ENCODE data around the gene GNB3.

Gene GNB3

GRCh38 chr12:6840761-6841515, at the start of gene GNB3:
Gene GNB3 (plus strand): TSS chr12:6840925. CDS start chr12:6841288, 363 bp downstream.
- no peak for DNase-seq

DNA sequence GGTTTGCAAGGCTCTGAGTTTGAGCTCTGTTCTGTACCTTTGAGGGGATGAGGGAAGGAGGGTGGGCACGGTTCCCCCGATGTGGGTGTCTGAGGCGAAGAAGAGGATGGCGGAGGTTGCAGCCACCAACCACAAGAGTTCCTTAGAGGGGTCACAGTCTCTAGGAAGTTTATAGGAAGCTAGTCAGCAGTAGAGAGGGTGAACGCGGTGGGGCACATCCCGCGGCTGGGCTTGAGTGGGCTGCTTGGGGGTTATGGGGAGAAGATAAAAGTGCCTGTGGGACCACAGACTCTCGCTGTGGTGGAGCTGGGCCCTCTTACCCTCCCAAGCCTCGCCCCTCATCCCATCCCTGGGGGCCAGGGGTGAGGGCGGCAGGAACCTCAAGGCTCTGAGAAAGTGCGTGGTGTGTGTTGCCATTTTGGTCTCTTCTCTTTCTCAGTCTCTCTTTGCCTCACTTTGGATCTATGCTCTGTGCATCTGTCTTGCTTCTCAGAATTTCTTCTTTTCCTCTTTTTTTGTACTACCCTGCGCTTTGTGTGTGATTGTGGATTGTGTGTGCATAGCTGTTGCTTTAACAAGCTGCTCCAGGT, 48.7 kb upstream of the GNB3 start:
- no peak for DNase-seq

DNA sequence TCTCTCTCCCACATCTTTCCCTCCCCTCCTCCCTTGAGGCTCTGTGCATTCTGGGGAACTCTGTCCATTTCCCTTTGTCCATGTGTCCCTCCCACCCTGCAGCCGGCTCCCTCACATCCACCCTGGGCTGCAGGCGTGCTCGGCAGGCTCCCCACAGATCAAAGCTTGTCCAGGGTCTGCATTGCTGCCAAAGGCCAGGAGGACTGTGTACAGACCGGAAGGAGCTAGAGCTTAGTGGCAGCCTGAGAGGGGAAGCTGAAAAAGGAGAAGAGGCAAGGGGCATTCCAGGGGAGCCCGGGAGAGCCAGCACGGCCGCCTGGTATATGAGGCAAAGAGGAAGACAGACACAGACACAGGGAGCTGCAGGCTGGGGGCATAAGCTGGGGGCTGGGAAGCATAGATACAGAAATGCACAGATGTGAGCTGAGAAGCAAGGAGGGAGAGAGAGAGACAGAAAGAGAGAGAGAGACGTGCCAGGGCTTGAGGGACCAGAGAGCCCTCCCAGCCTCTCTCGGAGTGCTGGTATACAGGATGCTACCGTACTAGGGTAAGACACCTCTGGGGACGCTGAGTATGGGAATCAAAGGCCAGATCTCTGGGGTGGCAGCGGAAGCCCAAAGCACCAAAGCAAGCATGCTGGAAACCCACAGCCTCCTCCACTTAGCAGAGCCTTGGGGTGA, 48.1 kb upstream of the GNB3 start:
- DNase-seq: no peak

GRCh38 chr12:6795088-6795487, 45.6 kb upstream of the GNB3 start:
- no peak for DNase-seq

- DNase-seq: no peak
Measured at GRCh38 chr12:6796576-6796975, 44.1 kb upstream of the GNB3 start.

GRCh38 chr12:6799147-6799546, 41.6 kb upstream of the GNB3 start:
- no peak for DNase-seq

- no peak for DNase-seq
Measured at GRCh38 chr12:6807170-6807569, 33.6 kb upstream of the GNB3 start.

- no peak for DNase-seq
Measured at GRCh38 chr12:6809056-6809455, 31.7 kb upstream of the GNB3 start.

GRCh38 chr12:6810758-6811157, 30.0 kb upstream of the GNB3 start:
- no peak for DNase-seq

DNA sequence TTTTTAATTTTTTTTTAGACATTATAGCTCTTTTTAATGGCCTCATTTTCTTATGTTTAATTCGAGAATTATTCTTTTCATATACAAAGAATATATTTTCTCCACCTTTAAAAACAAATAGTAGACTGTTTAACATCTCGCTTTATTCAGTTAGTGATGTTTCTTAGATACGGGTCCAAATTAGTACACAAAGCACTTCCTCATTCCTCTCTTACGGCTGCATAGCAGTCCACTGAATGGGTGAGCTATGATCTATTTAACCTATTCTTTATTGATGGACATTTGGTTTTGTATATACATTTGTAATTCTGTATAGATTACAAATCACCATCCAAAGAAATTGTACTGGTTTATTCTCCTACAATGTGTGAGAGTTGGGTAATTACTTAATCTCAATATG, 27.4 kb upstream of the GNB3 start:
- no peak for DNase-seq

GRCh38 chr12:6816598-6816997, 24.1 kb upstream of the GNB3 start:
- no peak for DNase-seq

- no peak for DNase-seq
Measured at GRCh38 chr12:6817098-6817497, 23.6 kb upstream of the GNB3 start.

DNA sequence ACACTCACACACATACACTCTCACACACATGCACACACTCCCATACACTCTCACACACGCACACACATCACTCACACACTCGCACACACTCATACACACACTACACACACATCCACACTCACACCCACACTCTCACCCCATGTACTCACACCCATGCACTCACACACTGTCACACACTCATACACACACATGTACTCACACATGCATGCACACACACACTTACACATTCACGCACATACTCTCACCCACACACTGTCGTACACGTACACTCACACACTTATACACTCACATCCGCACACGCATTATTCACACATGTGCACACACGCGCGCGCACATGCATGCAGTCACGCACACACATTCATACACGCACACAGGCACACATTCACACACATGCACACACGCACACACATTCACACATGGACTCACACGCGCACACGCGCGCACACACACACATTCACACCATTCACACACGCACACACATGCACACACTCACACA, 23.0 kb upstream of the GNB3 start:
- DNase-seq: no peak

DNA sequence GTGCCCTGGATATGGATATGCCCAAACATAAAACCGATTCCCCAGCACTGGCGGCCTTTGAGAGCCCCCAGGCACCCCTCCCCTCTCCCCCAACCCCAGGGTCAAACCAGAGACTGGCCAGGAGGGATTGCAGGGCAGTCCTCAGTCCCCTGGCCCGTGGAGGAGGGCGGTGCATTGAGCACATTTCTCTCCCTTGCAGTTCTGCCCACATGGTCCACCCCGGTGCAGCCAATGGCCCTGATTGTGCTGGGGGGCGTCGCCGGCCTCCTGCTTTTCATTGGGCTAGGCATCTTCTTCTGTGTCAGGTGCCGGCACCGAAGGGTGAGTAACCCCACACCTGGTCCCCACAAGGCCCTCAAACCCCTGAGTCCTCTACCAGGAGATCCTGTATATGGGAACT, 22.5 kb upstream of the GNB3 start:
- DNase-seq: no peak

DNA sequence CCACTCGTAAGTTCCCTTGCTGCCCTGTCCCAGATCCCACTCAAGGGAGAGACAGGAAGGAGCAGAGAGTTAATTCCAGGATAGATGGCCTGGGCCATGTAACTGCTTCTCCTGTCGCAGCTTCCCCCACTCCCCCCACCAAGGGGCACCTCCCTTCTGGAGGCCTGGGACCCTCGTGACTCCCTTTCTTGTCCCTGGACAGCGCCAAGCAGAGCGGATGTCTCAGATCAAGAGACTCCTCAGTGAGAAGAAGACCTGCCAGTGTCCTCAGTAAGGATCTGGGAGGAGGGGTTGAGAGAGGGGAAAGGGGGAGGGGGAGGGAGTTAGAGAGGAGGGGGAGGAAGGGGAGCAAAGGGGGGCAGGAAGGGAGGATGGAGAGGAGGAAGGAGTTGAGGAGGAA, 22.1 kb upstream of the GNB3 start:
- no peak for DNase-seq

DNA sequence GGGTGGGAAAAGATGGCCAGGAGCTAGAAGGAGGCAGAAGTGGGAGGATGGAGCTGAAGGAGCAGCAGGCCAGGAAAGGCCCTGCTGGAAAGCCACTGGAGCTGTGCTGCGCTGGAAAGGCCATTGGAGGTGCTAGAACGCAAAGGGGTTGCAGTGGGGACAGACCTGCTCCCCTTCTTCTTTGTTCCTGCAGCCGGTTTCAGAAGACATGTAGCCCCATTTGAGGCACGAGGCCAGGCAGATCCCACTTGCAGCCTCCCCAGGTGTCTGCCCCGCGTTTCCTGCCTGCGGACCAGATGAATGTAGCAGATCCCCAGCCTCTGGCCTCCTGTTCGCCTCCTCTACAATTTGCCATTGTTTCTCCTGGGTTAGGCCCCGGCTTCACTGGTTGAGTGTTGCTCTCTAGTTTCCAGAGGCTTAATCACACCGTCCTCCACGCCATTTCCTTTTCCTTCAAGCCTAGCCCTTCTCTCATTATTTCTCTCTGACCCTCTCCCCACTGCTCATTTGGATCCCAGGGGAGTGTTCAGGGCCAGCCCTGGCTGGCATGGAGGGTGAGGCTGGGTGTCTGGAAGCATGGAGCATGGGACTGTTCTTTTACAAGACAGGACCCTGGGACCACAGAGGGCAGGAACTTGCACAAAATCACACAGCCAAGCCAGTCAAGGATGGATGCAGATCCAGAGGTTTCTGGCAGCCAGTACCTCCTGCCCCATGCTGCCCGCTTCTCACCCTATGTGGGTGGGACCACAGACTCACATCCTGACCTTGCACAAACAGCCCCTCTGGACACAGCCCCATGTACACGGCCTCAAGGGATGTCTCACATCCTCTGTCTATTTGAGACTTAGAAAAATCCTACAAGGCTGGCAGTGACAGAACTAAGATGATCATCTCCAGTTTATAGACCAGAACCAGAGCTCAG, 21.4 kb upstream of the GNB3 start:
- DNase-seq: no peak

GRCh38 chr12:6820166-6820565, 20.6 kb upstream of the GNB3 start:
- DNase-seq: no peak

DNA sequence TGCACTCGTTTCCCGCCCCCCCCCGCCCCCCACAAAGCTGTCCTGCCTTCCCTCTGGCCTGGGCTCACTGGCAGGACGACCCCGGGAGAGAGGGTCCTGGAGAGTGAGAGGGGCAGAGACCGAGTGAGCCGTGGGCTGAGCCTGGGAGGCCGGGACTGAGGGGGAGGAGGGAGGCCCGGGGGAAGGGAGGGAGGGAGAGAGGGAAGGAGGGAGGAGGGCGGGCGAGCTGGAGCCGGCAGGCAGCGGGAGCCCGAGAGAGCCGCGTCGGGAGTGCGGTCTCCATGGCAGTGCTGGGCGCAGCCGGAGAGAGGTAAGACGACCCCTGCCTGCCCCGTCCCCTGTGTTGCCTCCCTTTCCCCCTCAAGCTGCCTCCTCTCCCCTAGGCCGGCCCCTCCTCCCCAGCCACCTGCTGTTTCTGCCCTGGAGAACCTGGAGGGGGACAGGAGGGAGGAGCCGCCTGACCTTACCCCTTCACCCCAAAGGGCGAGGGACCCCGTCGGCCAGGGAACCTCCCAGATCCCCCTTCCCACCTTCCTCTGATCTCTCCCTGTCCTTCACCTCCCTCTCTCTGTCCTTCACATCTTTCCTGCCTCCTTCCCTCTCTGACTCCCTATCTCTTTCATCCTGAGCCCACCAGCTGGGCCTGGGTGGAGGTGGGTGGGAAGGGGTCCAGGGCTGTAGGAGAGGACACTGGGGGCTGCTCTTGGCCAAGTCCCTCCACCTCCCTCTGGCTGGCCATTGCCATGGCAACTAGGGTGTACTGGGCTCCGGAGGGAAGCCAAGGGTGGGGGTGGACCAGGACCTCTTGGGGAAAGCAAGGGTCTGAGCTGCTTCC, 18.9 kb upstream of the GNB3 start, which contains the start of gene GPR162:
TSS of gene GPR162 (plus strand) at position 231 of the 835 bp plus-strand sequence. CDS start 2,078 bp downstream, outside the sequence.
- DNase-seq: no peak

DNA sequence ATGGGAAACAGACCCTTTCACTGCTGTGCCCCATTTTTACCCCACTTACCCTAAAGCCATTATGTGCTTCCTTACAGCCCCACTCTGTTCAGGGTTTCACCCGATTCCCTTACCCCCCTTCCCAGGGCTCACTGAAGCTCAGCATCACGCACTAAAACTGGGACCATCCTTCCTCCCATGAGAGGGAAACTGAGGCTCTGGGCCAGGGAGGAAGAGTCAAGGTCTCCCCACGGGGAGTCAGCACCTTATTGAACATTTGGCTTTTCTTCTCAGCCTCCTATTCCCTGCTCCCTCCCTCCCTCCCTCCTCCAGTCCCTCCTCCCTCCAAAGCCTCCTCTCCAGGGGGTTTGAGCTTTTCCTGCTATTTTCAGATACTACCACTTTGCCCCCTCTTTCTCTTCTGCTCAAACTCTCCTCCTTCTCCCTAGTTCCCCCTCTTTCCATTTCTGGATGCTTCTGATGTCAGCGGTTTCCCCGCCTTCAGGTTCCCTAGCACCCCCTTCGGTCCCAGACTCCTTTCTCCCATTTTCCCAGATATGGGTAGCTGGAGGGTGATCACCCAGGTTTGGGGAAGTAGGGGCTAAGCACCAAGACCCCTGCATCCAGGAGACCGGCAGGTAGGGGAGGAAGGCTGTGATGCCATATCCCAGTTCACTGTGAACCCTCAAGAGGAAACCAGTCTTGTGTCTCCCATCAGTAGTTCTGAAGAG, 18.1 kb upstream of the GNB3 start:
- DNase-seq: no peak

DNA sequence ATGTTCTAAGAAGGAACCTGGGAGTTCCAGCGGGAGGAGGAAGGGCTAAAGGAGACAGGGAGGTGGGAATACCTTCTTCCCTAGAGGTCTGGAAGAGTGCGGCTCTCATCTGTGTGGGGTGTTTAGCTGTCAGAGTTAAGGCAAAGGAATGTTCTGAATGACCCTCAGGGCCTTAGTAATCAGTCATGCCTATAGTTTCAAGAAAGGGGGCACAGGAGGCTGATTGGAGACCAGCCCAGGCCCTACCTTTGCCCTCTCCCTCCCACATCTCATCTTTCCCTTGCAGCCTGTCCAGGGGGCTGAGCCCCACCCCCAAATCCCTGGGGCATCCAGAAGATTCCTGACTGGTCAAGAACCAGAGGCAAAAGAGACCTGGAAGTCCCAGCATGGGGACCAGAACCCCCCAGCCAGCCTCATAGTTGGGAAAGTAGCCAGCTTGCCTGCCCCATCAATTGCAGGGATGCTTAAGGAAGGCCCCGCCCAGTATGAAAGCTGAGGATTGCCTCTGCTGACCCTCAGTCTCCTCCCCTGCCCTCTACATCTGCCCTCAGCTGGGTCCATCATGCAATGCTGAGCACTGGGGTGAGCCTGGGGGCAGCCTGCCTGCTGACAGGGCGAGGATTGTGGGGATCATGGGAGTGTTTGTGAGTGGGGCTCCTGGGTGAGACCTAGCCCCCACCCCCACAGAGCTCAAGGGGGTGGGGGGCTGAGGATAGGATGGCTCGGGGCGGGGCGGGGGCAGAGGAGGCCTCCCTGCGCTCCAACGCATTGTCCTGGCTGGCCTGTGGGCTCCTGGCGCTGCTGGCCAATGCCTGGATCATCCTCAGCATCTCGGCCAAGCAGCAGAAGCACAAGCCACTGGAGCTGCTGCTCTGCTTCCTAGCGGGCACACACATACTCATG, 17.3 kb upstream of the GNB3 start:
- no peak for DNase-seq

Measured in NCI-H1436 treated with DMSO at 0.1 percent for 48 hours (cell line).